Measurements from ENCODE around the gene VWA5B2. TPM values are rescaled to one million over a fixed set of nuclear protein-coding genes. Genes with fewer than 3 reads are reported as not detected.
A peak's percentile ranks its signal among the peaks of the same experiment; 100 is the strongest.

The VWA5B2 gene
- total and polyA plus RNA-seq, 9 of the 15 experiments (the other 6 are each of a cell fraction or from before 2014, with no cell fraction given), result 0.04 TPM; not detected in 8

GRCh38 chr3:184209146-184209923 lies 20.1 kb upstream of the VWA5B2 start:
- Histone ChIP-seq H3K4me2 (ENCODE audit: insufficient read depth, low read length) (no peak overlapping the region), H2AFZ (ENCODE audit: low read depth, low read length) (no peak overlapping the region), H3K9me1 (ENCODE audit: control insufficient read depth, insufficient read depth, low read length) (no peaks in the 10 kb centered on the region), H3K79me2 (ENCODE audit: control insufficient read depth, insufficient read depth, low read length) (no peaks in the 10 kb centered on the region), H3K9ac (ENCODE audit: insufficient read depth in 1 of 2, low read depth in 2 of 2, low read length in 2 of 2) (no peak overlapping the region), H3K4me1 (replicated peaks in 1 of 2; ENCODE audit: control insufficient read depth in 2 of 2, insufficient read depth in 2 of 2, low read length in 2 of 2) (no peaks in the 10 kb centered on the region; a peak in 1 of 5 replicates), H3K36me3 (ENCODE audit: control insufficient read depth, insufficient read depth, low read length) (no peaks in the 10 kb centered on the region), H3K27me3 (ENCODE audit: control insufficient read depth in 2 of 2, insufficient read depth in 2 of 2, low read length in 2 of 2) (peaks cover 29 to 42% of the 10 kb centered on the region in 2 experiments; a peak in 4 of 5 replicates), H4K20me1 (replicated peaks; ENCODE audit: control insufficient read depth, insufficient read depth, low read length) (no peaks in the 10 kb centered on the region), H3K27ac (ENCODE audit: extremely low read depth, low read depth, low read length) (no peak overlapping the region), H3K9me3 (replicated peaks; ENCODE audit: control insufficient read depth, insufficient read depth, low read depth, low read length) (no peaks in the 10 kb centered on the region), H3K4me3 (no peak overlapping the region)
- FAIRE-seq, result peak; percentile 72
- POLR2A ChIA-PET, result interaction anchor here (0.9 to 1.7 kb wide), 4 partner anchors 10 to 37 kb away, joined by 3 to 5 read pairs (median 4); partner anchors contain the start of gene ABCF3
- in situ Hi-C loops (cut with MboI), result no loop called here
- no peak for DNase-seq (ENCODE audit: extremely low read depth in 1 of 4, low spot score in 3 of 4)
- WGBS (ENCODE audit: insufficient coverage, low coverage, missing lambda C conversion rate), result 5% methylated on average over 11 of the region's 11 CpGs
- TF ChIP-seq ZNF121 (CRISPR knock-in tag; conservative IDR thresholded peaks at IDR 0.05) (peak; percentile 18; the same call in 1 of the 2 replicates), SAFB2 (IDR thresholded peaks at IDR 0.05; ENCODE audit: borderline replicate concordance, low read depth, low read length, severe bottlenecking) (no peak), TARDBP (IDR thresholded peaks at IDR 0.05) (no peak), TSC22D4 (tag; IDR thresholded peaks at IDR 0.05) (no peak), NUFIP1 (IDR thresholded peaks at IDR 0.05; ENCODE audit: partially characterized antibody) (no peak), HMGXB4 (CRISPR knock-in tag; IDR thresholded peaks at IDR 0.05) (no peak), ZNF217 (CRISPR knock-in tag; IDR thresholded peaks at IDR 0.05) (no peak)
- no TSS peak for BruUV-seq (replicated peaks)
- ATAC-seq, result no peak
- CTCF ChIA-PET (ENCODE audit: low intra/inter-chr PET ratio), result no interaction called here
- intact Hi-C loops (cut with micrococcal nuclease), result no loop called here

Data from K562 (cell line).